Activated naive CD8-positive, alpha-beta T cell treated with anti-CD3 and anti-CD28 coated beads, Interleukin-2, amount 50 U/mL, for 24 hours (primary cell): ENCODE results near the gene POU2F3.

Source experiments
- ATAC-seq: fragments of 150-1000 bp; cut with Tn5 transposase; one replicate; pipeline ENCODE4 v1.10.0; 2021
- DNase-seq: peaks from one replicate; pipeline ENCODE4 v3.0.0; 2021
- H3K27ac Mint-ChIP-seq: one replicate; pipeline ENCODE4 v1.8.0; 2021; ENCODE audit warnings: mild to moderate bottlenecking, mixed read lengths
- H3K27me3 Mint-ChIP-seq: one replicate; pipeline ENCODE4 v1.8.0; 2021; ENCODE audit warnings: mixed read lengths
- H3K36me3 Mint-ChIP-seq: one replicate; pipeline ENCODE4 v1.8.0; 2021; ENCODE audit warnings: low read depth, mixed read lengths
- H3K4me1 Mint-ChIP-seq: one replicate; pipeline ENCODE4 v1.8.0; 2021; ENCODE audit warnings: mixed read lengths
- H3K4me3 Mint-ChIP-seq: one replicate; pipeline ENCODE4 v1.8.0; 2021; ENCODE audit warnings: mild to moderate bottlenecking, moderate library complexity, mixed read lengths
- H3K9me3 Mint-ChIP-seq: one replicate; pipeline ENCODE4 v1.8.0; 2021; ENCODE audit warnings: mixed read lengths

POU2F3 gene

DNA sequence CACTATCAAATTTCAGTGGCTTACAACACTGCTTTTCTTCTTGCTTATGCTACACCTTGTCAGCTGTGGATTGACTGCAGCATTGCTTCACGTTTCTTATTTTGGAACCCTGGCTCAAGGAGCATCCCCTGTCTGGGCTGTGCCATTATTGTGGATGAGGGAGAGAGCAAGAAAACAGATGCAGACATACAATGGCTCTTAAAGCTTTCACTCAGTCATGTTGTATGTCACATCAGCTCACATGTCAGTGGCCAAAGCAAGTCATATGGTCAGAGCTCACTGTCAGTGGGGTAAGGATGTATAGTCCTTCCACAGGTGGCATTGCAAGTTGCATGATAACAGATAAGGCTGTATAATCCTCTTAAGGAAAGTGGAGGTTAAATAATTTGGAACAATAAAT is 106.3 kb downstream of the POU2F3 start:
- ATAC-seq (no peak), DNase-seq (no peak)
- peaks cover 8% of the 10 kb centered on the region for H3K36me3 Mint-ChIP-seq
- H3K9me3 Mint-ChIP-seq = peaks cover 9% of the 10 kb centered on the region
- peaks cover 30% of the 10 kb centered on the region for H3K4me1 Mint-ChIP-seq
- H3K27ac Mint-ChIP-seq = no peak overlapping the region
- H3K4me3 Mint-ChIP-seq = no peak overlapping the region
- peaks cover 72% of the 10 kb centered on the region for H3K27me3 Mint-ChIP-seq

DNA sequence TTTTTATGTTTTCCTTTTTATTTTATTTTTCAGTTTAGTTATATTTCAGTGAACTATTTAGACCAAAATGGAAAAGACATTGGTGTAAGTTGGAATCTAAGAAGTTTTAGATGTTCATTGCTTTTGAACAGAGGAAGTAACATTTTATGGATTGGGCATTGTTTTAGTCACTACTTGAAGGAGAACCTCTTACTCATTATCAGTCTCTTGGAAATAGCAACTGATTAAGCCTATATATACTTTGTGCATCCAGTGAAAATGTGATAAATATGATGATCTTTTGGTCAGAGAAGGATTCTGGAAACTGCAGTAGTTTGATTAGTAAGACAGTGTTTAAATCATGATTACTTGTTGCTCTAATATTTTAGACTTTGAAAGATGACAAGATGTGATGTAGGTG is 110.7 kb downstream of the POU2F3 start:
- peaks cover 1% of the 10 kb centered on the region for H3K36me3 Mint-ChIP-seq
- no peak overlapping the region for H3K27ac Mint-ChIP-seq
- H3K4me3 Mint-ChIP-seq = no peak overlapping the region
- ATAC-seq (no peak), DNase-seq (no peak)
- peaks cover 8% of the 10 kb centered on the region for H3K4me1 Mint-ChIP-seq
- H3K9me3 Mint-ChIP-seq = no peaks in the 10 kb centered on the region
- H3K27me3 Mint-ChIP-seq = peaks cover 68% of the 10 kb centered on the region

DNA sequence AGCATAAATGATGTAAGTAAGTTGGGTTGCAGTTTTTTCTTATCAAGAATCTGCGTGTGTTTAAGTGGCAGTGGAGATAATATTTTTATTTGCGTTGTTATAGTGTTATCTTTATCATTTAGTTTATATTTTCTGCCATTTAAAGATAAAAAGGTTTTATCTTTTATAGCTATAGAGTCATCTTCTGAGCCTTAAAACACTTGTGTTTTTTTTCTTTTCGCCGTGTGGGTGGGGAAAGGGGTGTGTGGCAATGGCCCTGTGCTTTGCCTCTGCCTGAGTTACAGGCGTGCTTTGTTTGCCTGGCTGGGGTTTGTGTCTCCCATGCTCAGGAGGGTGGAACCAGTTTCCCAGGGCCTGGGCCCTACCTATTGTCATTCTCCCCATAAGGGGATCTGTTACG is 112.5 kb downstream of the POU2F3 start:
- DNase-seq (no peak), ATAC-seq (no peak)
- Mint-ChIP-seq H3K9me3 (no peaks in the 10 kb centered on the region), H3K27ac (no peak overlapping the region), H3K4me3 (no peak overlapping the region), H3K4me1 (no peaks in the 10 kb centered on the region), H3K36me3 (peaks cover 4% of the 10 kb centered on the region), H3K27me3 (peaks cover 61% of the 10 kb centered on the region)

DNA sequence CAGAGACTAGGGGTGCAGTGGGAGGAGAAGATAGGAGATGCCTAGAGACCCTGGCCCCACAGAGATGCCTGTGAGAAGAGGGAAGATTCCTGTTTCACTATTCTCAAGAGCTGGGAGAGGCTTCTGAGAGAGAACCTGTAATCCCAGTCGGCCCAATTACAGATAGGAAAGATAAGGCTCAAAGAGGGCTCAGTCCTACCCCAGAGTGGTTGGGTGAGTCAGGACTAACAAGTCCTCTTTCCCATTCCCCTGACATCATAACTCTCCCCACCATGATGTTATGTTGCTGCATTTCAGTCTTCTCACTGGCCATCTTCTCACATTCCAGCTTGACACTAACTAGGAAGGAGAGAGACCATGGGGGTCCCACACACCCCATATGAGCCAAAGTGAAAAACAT is 114.1 kb downstream of the POU2F3 start:
- Mint-ChIP-seq H3K36me3 (peaks cover 4% of the 10 kb centered on the region), H3K4me1 (no peaks in the 10 kb centered on the region), H3K27me3 (peaks cover 59% of the 10 kb centered on the region), H3K27ac (no peak overlapping the region), H3K4me3 (no peak overlapping the region), H3K9me3 (no peaks in the 10 kb centered on the region)
- DNase-seq = no peak
- no peak for ATAC-seq

DNA sequence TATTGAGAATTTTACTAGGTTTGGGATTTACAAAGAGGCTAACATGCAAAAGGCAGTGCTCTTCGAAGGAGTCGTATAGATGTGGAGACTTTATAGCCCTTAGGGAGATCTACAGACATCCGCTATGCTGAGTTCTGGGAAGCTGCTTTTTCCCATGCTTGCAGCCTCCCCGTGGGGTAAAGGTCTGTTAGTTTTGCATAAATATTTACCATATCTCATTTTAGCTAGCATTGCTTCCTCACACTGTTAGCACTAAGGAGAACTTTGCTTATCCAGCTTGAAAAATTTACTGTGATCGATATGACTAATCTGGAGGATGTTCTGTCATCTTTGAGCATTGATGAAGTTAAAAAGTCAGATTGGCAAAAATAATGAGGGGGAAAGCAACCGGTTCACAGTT is 114.8 kb downstream of the POU2F3 start:
- Mint-ChIP-seq H3K9me3 (no peaks in the 10 kb centered on the region), H3K36me3 (peaks cover 4% of the 10 kb centered on the region), H3K27me3 (peaks cover 57% of the 10 kb centered on the region), H3K27ac (no peak overlapping the region), H3K4me1 (no peaks in the 10 kb centered on the region), H3K4me3 (no peak overlapping the region)
- ATAC-seq = no peak
- DNase-seq = no peak

DNA sequence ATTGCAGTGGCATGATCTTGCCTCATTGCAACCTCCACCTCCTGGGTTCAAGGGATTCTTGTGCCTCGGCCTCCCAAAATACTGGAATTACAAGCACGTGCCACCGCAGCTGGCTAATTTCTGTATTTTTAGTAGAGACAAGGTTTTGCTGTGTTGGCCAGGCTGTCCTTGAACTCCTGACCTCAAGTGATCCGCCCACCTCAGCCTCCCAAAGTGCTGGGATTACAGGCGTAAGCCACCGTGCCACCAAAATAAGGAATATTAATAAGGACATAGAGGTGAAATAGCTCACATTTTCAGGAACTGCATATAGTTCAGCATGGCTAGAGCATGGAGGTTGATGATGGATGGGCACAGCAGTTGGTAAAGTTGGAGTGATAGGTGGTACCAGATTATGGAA is 117.7 kb downstream of the POU2F3 start:
- Mint-ChIP-seq H3K4me3 (no peak overlapping the region), H3K36me3 (peaks cover 2% of the 10 kb centered on the region), H3K4me1 (no peaks in the 10 kb centered on the region), H3K27me3 (peaks cover 42% of the 10 kb centered on the region), H3K9me3 (no peaks in the 10 kb centered on the region), H3K27ac (no peak overlapping the region)
- DNase-seq = no peak
- no peak for ATAC-seq

DNA sequence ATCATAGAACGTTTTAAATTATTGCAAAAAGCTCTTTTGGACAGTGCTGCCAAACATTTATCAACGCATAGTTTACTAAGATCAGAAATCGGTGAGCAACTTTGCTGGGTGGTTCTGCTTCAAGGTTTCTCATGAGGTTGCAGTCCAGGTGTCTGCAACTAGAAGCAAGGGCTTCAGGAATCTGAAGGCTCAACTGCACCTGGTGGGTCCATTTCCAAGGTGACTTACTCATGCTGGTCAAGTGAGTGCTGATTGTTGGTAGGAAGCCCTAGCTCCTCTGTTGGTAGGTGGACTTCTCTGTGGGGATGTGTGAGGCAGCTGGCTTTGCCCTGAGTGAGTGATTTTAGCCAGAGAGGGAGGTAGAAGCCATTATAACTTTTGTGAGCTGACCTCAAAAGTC is 118.8 kb downstream of the POU2F3 start:
- H3K36me3 Mint-ChIP-seq = peaks cover 2% of the 10 kb centered on the region
- H3K27ac Mint-ChIP-seq = no peak overlapping the region
- H3K4me3 Mint-ChIP-seq = no peak overlapping the region
- ATAC-seq = no peak
- no peaks in the 10 kb centered on the region for H3K4me1 Mint-ChIP-seq
- DNase-seq = no peak
- peaks cover 39% of the 10 kb centered on the region for H3K27me3 Mint-ChIP-seq
- no peaks in the 10 kb centered on the region for H3K9me3 Mint-ChIP-seq

DNA sequence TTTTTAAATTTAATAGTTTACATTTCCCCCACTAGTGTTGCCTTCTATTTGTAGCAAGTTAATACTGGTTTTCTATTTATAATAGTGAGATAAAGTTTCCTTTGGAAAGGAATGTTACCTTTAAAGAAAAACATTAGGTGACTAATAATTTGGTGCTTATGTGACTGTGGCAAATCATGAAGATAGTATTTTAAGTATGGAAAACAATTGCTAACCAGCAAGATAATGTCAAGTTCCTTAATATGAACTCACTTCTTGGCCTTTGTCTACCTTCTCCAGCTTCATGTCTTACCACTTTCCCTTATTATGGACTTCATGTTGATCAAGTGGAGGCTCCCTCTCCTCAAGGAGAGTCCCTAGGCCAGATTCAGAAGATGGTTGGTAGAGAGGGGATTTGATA is 123.5 kb downstream of the POU2F3 start:
- Mint-ChIP-seq H3K27me3 (peaks cover 25% of the 10 kb centered on the region), H3K4me3 (no peak overlapping the region), H3K4me1 (no peaks in the 10 kb centered on the region), H3K27ac (no peak overlapping the region), H3K36me3 (no peaks in the 10 kb centered on the region), H3K9me3 (no peaks in the 10 kb centered on the region)
- ATAC-seq (no peak), DNase-seq (no peak)

DNA sequence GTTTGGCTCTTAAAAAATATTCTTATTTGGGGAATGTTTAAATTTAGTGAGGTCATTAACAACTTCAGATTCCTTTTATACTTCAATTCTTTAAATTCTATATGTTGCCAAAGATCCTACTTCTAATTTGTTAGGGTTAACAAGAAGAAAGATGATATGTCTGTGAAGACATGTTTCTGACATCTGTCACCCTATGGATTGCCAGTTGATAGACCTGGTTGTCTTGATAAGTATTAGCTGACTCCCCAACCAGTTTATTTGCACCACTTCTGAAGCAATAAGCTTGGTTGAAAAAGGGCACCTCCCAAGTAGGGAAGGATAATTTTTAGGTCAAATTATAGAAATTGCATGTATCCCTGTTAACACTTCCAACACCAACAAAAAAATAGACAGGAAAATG is 125.6 kb downstream of the POU2F3 start:
- Mint-ChIP-seq H3K9me3 (no peaks in the 10 kb centered on the region), H3K27me3 (peaks cover 15% of the 10 kb centered on the region), H3K36me3 (no peaks in the 10 kb centered on the region), H3K27ac (no peak overlapping the region), H3K4me1 (no peaks in the 10 kb centered on the region), H3K4me3 (no peak overlapping the region)
- no peak for ATAC-seq
- no peak for DNase-seq
